KMS-11 (cell line): ENCODE results near the gene ESD.

Experiments used
- H2AFZ ChIP-seq: fragments of 200-600 bp; sonication (generic); 2 replicates; pipeline ENCODE4 v1.6.1; 2016; ENCODE audit warnings: antibody characterized with exemption, mixed run types, low read depth
- H3K27ac ChIP-seq: fragments of 200-600 bp; sonication (generic); 2 replicates; pipeline ENCODE4 v1.6.1; 2016; ENCODE audit warnings: mild to moderate bottlenecking, mixed run types
- H3K27me3 ChIP-seq: fragments of 200-600 bp; sonication (generic); 2 replicates; pipeline ENCODE4 v1.6.1; 2017; ENCODE audit warnings: mild to moderate bottlenecking, low read depth, mixed run types, moderate library complexity; ENCODE audit not compliant: insufficient read depth
- H3K36me3 ChIP-seq: fragments of 200-600 bp; sonication (generic); 2 replicates; pipeline ENCODE4 v1.6.1; 2017; ENCODE audit warnings: mild to moderate bottlenecking, mixed run types; ENCODE audit not compliant: insufficient read depth
- H3K4me1 ChIP-seq: fragments of 200-600 bp; sonication (generic); 2 replicates; pipeline ENCODE4 v1.6.1; 2016; ENCODE audit warnings: mild to moderate bottlenecking, low read depth, mixed run types; ENCODE audit not compliant: poor library complexity, severe bottlenecking
- H3K4me2 ChIP-seq: fragments of 200-600 bp; sonication (generic); 2 replicates; pipeline ENCODE4 v1.7.0; 2016; ENCODE audit warnings: mild to moderate bottlenecking, mixed run types
- H3K4me3 ChIP-seq: fragments of 200-600 bp; sonication (generic); IDR thresholded peaks from 2 replicates; pipeline ENCODE4 v1.6.1; 2017; ENCODE audit warnings: low read depth, low read length, mixed read lengths; ENCODE audit not compliant: insufficient read depth
- H3K79me2 ChIP-seq: fragments of 200-600 bp; sonication (generic); 2 replicates; pipeline ENCODE4 v1.6.1; 2016; ENCODE audit warnings: low read depth, mixed run types; ENCODE audit not compliant: insufficient read depth
- H3K9ac ChIP-seq: fragments of 200-600 bp; sonication (generic); 2 replicates; pipeline ENCODE4 v1.6.1; 2016; ENCODE audit warnings: mild to moderate bottlenecking, mixed run types
- H4K20me1 ChIP-seq: fragments of 200-600 bp; sonication (generic); 2 replicates; pipeline ENCODE4 v1.6.1; 2016; ENCODE audit warnings: mild to moderate bottlenecking, mixed run types; ENCODE audit not compliant: insufficient read depth
- CTCF ChIP-seq: fragments of 200-600 bp; sonication (generic); conservative IDR thresholded peaks from 2 replicates; pipeline ENCODE4 v1.6.1; 2017; ENCODE audit warnings: low read depth, mild to moderate bottlenecking, antibody characterized with exemption, low read length, moderate library complexity, mixed read lengths

Gene ESD

GRCh38 chr13:46795321-46795720, 1.6 kb downstream of the ESD start:
- Histone ChIP-seq H3K4me3 (no peak overlapping the region), H3K4me1 (no peaks in the 10 kb centered on the region), H3K9ac (no peak overlapping the region), H3K4me2 (no peak overlapping the region), H4K20me1 (no peaks in the 10 kb centered on the region), H3K79me2 (peaks cover 4% of the 10 kb centered on the region; the same call in 1 of the 2 replicates), H3K27me3 (no peaks in the 10 kb centered on the region), H3K27ac (no peak overlapping the region), H3K36me3 (no peaks in the 10 kb centered on the region), H2AFZ (no peak overlapping the region)
- TF ChIP-seq CTCF, result no peak

GRCh38 chr13:46783504-46783903, 13.5 kb downstream of the ESD start:
- H3K27ac ChIP-seq, result no peak overlapping the region
- H3K27me3 ChIP-seq, result no peaks in the 10 kb centered on the region
- no peak for TF ChIP-seq CTCF
- H3K79me2 ChIP-seq, result no peaks in the 10 kb centered on the region
- no peak overlapping the region for H2AFZ ChIP-seq
- no peak overlapping the region for H3K9ac ChIP-seq
- H4K20me1 ChIP-seq, result no peaks in the 10 kb centered on the region
- no peak overlapping the region for H3K4me2 ChIP-seq
- H3K4me3 ChIP-seq, result no peak overlapping the region
- H3K36me3 ChIP-seq, result no peaks in the 10 kb centered on the region
- H3K4me1 ChIP-seq, result no peaks in the 10 kb centered on the region

GRCh38 chr13:46782691-46783090, 14.3 kb downstream of the ESD start:
- H3K4me1 ChIP-seq, result no peaks in the 10 kb centered on the region
- H3K9ac ChIP-seq, result no peak overlapping the region
- H3K27me3 ChIP-seq, result no peaks in the 10 kb centered on the region
- H4K20me1 ChIP-seq, result no peaks in the 10 kb centered on the region
- no peak for TF ChIP-seq CTCF
- no peak overlapping the region for H2AFZ ChIP-seq
- H3K36me3 ChIP-seq, result no peaks in the 10 kb centered on the region
- H3K27ac ChIP-seq, result no peak overlapping the region
- no peak overlapping the region for H3K4me3 ChIP-seq
- H3K79me2 ChIP-seq, result no peaks in the 10 kb centered on the region
- no peak overlapping the region for H3K4me2 ChIP-seq

- H3K4me2 ChIP-seq, result no peak overlapping the region
- no peak for TF ChIP-seq CTCF
- H3K27me3 ChIP-seq, result no peaks in the 10 kb centered on the region
- no peak overlapping the region for H3K27ac ChIP-seq
- no peak overlapping the region for H3K9ac ChIP-seq
- H3K36me3 ChIP-seq, result no peaks in the 10 kb centered on the region
- H3K79me2 ChIP-seq, result no peaks in the 10 kb centered on the region
- no peak overlapping the region for H2AFZ ChIP-seq
- no peak overlapping the region for H3K4me3 ChIP-seq
- no peaks in the 10 kb centered on the region for H4K20me1 ChIP-seq
- no peaks in the 10 kb centered on the region for H3K4me1 ChIP-seq
Observed at GRCh38 chr13:46782066-46782465, 14.9 kb downstream of the ESD start.

GRCh38 chr13:46778890-46779289, 18.1 kb downstream of the ESD start:
- Histone ChIP-seq H3K79me2 (no peaks in the 10 kb centered on the region), H3K27me3 (no peaks in the 10 kb centered on the region), H3K36me3 (no peaks in the 10 kb centered on the region), H3K4me1 (no peaks in the 10 kb centered on the region), H4K20me1 (no peaks in the 10 kb centered on the region), H3K9ac (no peak overlapping the region), H3K4me2 (no peak overlapping the region), H3K27ac (no peak overlapping the region), H2AFZ (no peak overlapping the region), H3K4me3 (no peak overlapping the region)
- no peak for TF ChIP-seq CTCF
